HepG2 (cell line): ENCODE data around the gene DDR1. TPM values are rescaled to one million over a fixed set of nuclear protein-coding genes. Genes with fewer than 3 reads are reported as not detected.

Source experiments
- CEBPB ChIP-seq: IDR thresholded peaks from 2 replicates; pipeline ENCODE4 v1.6.1; 2011; ENCODE audit warnings: low read depth, low read length, improper control_type of control experiment, borderline replicate concordance
- EED ChIP-seq: sonication (generic); formaldehyde crosslinking; IDR thresholded peaks from 2 replicates; pipeline ENCODE4 v1.5.0; 2020; ENCODE audit warnings: mild to moderate bottlenecking, missing genetic modification reagents
- ELF1 ChIP-seq: sonication (generic); formaldehyde crosslinking; IDR thresholded peaks from 2 replicates; pipeline ENCODE4 v1.4.0; 2020; ENCODE audit warnings: missing genetic modification reagents
- FOXM1 ChIP-seq: sonication (generic); formaldehyde crosslinking; IDR thresholded peaks from 2 replicates; pipeline ENCODE4 v1.5.0; 2020; ENCODE audit warnings: missing genetic modification reagents
- FOXP1 ChIP-seq, 2 experiments: fragments of 450-650 bp in 1 of 2; IDR thresholded peaks; 2 replicates each; pipeline ENCODE4 v1.6.1; 2017 to 2018; ENCODE audit warnings: antibody characterized with exemption in 1 of 2
- GABPB1 ChIP-seq: IDR thresholded peaks from 2 replicates; pipeline ENCODE4 v1.6.1; 2016; ENCODE audit warnings: mild to moderate bottlenecking, missing genetic modification reagents, moderate library complexity, missing compliant biosample characterization
- HINFP ChIP-seq: sonication (generic); formaldehyde crosslinking; IDR thresholded peaks from 2 replicates; pipeline ENCODE4 v1.4.0; 2020; ENCODE audit warnings: low read depth, mild to moderate bottlenecking, missing genetic modification reagents
- ISL2 ChIP-seq: sonication (generic); formaldehyde crosslinking; IDR thresholded peaks from 2 replicates; pipeline ENCODE4 v1.5.0; 2020; ENCODE audit warnings: missing genetic modification reagents
- LBX2 ChIP-seq: sonication (generic); formaldehyde crosslinking; IDR thresholded peaks from 2 replicates; pipeline ENCODE4 v1.5.0; 2020; ENCODE audit warnings: missing genetic modification reagents, mild to moderate bottlenecking, borderline replicate concordance
- MIER2 ChIP-seq: IDR thresholded peaks from 2 replicates; pipeline ENCODE4 v1.6.1; 2016; ENCODE audit warnings: missing biosample characterization, missing genetic modification reagents
- RERE ChIP-seq: IDR thresholded peaks from 2 replicates; pipeline ENCODE4 v1.6.1; 2016; ENCODE audit warnings: low read depth, missing genetic modification reagents, missing compliant biosample characterization
- SALL2 ChIP-seq: sonication (generic); formaldehyde crosslinking; IDR thresholded peaks from 2 replicates; pipeline ENCODE4 v1.8.1; 2023; ENCODE audit warnings: mild to moderate bottlenecking, missing genetic modification reagents, inconsistent platforms
- SRSF4 ChIP-seq: fragments of 200-400 bp; formaldehyde crosslinking; IDR thresholded peaks from one replicate; pipeline ENCODE4 v1.6.1; 2018; ENCODE audit warnings: mild to moderate bottlenecking, low read depth, low read length, moderate library complexity; ENCODE audit not compliant: poor library complexity, severe bottlenecking
- ZBTB1 ChIP-seq: sonication (generic); formaldehyde crosslinking; IDR thresholded peaks from 2 replicates; pipeline ENCODE4 v1.4.0; 2020; ENCODE audit warnings: missing genetic modification reagents, borderline replicate concordance
- ZBTB39 ChIP-seq: sonication (generic); formaldehyde crosslinking; IDR thresholded peaks from 2 replicates; pipeline ENCODE4 v1.5.0; 2020; ENCODE audit warnings: missing genetic modification reagents
- ZMAT3 ChIP-seq: sonication (generic); formaldehyde crosslinking; conservative IDR thresholded peaks from 2 replicates; pipeline ENCODE4 v1.7.0; 2021; ENCODE audit warnings: missing genetic modification reagents
- ZNF160 ChIP-seq: sonication (generic); formaldehyde crosslinking; IDR thresholded peaks from 2 replicates; pipeline ENCODE4 v1.8.0; 2022; ENCODE audit warnings: mild to moderate bottlenecking, inconsistent platforms, missing genetic modification reagents
- ZNF251 ChIP-seq: sonication (generic); formaldehyde crosslinking; IDR thresholded peaks from 2 replicates; pipeline ENCODE4 v1.9.0; 2021; ENCODE audit warnings: mild to moderate bottlenecking, missing genetic modification reagents
- ZNF75D ChIP-seq: sonication (generic); formaldehyde crosslinking; IDR thresholded peaks from 2 replicates; pipeline ENCODE4 v1.8.1; 2023; ENCODE audit warnings: missing genetic modification reagents, mild to moderate bottlenecking, borderline replicate concordance
- ZNF782 ChIP-seq: sonication (generic); formaldehyde crosslinking; IDR thresholded peaks from 2 replicates; pipeline ENCODE4 v1.4.0; 2020; ENCODE audit warnings: missing genetic modification reagents, mild to moderate bottlenecking, borderline replicate concordance
- polyA plus RNA-seq, 8 experiments: library from polyadenylated mRNA; depleted of rRNA in 3 of 8; stranded (reverse) in 7 of 8; unstranded in 1 of 8; fragments of >200 nt; fragmentation: Illumina TruSeq in 4 of 8; extraction: Trizol in 4 of 8; gene quantifications; 2 replicates each; pipeline versions ENCODE4 v1.2.1 to v1.2.3, GENCODE V29; 2011 to 2016; ENCODE audit warnings: low read depth in 4 of 8, missing spikeins in 1 of 8, mixed read lengths in 1 of 8; ENCODE audit not compliant: insufficient read depth in 1 of 8
- total RNA-seq, 5 experiments: library from RNA; depleted of rRNA; stranded (reverse); fragments of >200 nt; fragmentation: Illumina TruSeq; extraction: Trizol; gene quantifications; 2 replicates each; pipeline ENCODE4 v1.2.3, GENCODE V29; 2016; ENCODE audit warnings: low read depth in 1 of 5

Gene DDR1
- total and polyA plus RNA-seq, 2 of the 13 experiments (the other 11 are each of a cell fraction or from before 2014, with no cell fraction given), result 16.7 to 20.2 TPM

GRCh38 chr6:30914076-30914853, 29.9 kb downstream of the DDR1 start, which contains the start of gene VARS2 (continued):
- peak; percentile 43; the same call in 1 of the 2 replicates for TF ChIP-seq MIER2
- TF ChIP-seq ZNF160 (CRISPR knock-in tag), result peak; percentile 95
- peak; percentile 64; the same call in 1 of the 2 replicates for TF ChIP-seq ELF1 (CRISPR knock-in tag)
- peak; percentile 98 for TF ChIP-seq SALL2
- TF ChIP-seq FOXM1 (CRISPR knock-in tag), result no peak
- no peak for TF ChIP-seq EED
- TF ChIP-seq CEBPB, result no peak
- TF ChIP-seq RERE, result peak; percentile 32; the same call in 1 of the 2 replicates
- no peak for TF ChIP-seq SRSF4
- peak; percentile 96 for TF ChIP-seq ZMAT3 (CRISPR knock-in tag)
- TF ChIP-seq LBX2 (CRISPR knock-in tag), result peak; percentile 36; the same call in 1 of the 2 replicates
- TF ChIP-seq ZNF75D, result no peak; the same call in 1 of the 2 replicates
- TF ChIP-seq FOXP1 (IDR thresholded peaks at IDR 0.05), result no peak
- peak; percentile 16; the same call in 1 of the 2 replicates for TF ChIP-seq FOXP1 (CRISPR knock-in tag; IDR thresholded peaks at IDR 0.05)
- TF ChIP-seq ISL2 (CRISPR knock-in tag), result peak; percentile 80; the same call in 1 of the 2 replicates
- peak; percentile 82 for TF ChIP-seq ZBTB39 (CRISPR knock-in tag)
- TF ChIP-seq ZBTB1, result peak; percentile 78; the same call in 1 of the 2 replicates
- TF ChIP-seq ZNF251 (CRISPR knock-in tag), result 0 out of 2 replicates have a peak, but pooled peaks have one; percentile 19
- TF ChIP-seq ZNF782 (CRISPR knock-in tag), result peak; percentile 75
- peak; percentile 39 for TF ChIP-seq HINFP
- TF ChIP-seq GABPB1 (CRISPR knock-in tag), result peak; percentile 89
